GM19395 (cell line): ENCODE measurements around the gene MYH16.
"Not testable (repeated sequence)": the region's sequence is repeated elsewhere in the genome, so short reads cannot be mapped to it uniquely, and the experiment has no call there.

ENCODE experiments used
- ATAC-seq: cut with Tn5 transposase; IDR thresholded peaks from one replicate; pipeline ENCODE4 v1.9.1; 2021; ENCODE audit warnings: mild to moderate bottlenecking, moderate library complexity; ENCODE audit not compliant: unreplicated experiment

The MYH16 gene

DNA sequence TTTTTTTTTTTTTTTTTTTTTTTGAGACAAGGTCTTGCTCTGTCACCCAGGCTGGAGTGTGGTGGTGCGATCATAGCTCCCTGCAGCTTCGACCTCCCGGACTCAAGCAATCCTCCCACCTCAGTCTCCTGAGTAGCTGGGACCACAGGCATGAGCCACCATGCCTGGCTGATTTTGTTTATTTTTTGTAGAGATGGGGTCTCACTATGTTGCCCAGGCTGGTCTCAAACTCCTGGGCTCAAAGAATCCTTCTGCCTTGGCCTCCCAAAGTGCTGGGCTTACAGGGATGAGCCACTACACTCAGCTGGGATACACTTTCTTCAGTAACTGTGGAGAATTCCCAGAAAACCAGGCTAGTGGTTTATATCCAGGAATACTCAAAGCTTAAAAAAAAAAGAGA is 78.0 kb downstream of the MYH16 start:
- ATAC-seq = not testable (repeated sequence)

DNA sequence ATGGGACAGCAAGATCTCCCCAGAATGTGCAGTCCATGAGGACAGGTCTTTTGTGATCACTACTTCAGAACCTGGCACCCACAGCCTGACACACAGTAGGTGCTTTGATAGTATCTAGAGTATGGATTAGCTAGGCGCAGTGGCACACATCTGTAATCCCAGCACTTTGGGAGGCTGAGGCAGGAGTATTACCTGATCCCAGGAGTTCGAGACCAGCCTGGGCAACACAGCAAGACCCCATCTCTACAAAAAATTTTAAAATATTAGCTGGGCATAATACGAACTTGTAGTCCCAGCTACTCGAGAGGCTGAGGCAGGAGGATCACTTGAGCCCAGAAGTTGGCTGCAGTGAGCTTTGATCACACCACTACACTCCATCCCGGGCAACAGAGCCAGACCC is 79.6 kb downstream of the MYH16 start:
- ATAC-seq = no peak

DNA sequence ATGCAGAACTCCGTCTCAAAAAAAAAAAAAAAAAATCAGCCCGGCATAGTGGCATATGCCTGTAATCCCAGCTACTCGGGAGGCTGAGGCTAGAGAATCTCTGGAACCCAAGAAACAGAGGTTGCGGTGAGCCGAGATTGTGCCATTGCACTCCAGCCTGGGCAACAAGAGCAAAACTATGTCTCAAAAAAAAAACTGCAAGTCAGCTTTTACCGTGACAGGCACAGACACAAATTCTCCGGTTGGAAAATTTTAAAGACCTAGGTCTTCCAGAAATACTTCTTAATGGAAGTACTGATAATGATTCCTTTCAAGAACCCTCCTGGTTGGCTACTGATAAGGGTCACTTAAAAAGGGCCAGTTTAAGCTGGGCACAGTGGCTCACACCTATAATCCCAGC is 82.5 kb downstream of the MYH16 start:
- ATAC-seq = no peak

DNA sequence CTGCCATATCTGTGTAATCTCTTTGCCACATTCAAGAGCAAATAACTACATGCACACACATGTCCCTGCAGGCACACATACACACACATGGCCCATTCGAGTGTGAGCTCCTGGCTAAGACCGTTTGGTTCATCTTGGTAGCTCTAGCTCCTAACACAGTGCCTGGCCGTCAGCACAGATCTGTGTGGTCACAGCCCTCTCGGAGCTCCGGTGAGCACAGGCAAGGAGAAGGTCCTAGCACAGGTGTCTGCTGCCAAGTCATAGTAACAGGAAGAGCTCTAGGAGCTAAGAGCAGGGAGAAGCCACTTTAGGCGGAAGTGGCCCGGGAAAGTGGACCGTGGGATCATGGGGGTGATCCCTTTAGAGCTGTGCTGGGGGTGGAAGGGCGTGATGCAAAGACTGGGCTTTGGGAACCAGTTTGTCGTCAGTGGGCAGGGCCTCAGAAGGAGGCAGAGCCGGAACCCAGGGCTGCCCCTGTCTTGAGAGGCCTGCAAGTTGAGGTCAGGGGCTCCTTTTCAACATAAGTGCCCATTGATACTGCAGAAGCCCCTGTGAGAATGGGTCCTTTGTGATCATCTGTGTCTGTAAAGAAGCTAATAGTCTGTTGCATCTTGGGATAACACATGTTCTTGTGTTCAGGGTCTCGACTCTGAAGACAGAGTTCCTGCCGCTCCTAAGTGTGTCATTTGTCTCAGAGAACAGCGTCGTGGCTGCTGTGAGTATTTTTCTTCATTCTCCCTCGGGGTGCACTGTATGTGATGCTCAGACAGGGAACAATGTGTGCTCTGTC is 85.3 kb downstream of the MYH16 start:
- ATAC-seq = no peak

DNA sequence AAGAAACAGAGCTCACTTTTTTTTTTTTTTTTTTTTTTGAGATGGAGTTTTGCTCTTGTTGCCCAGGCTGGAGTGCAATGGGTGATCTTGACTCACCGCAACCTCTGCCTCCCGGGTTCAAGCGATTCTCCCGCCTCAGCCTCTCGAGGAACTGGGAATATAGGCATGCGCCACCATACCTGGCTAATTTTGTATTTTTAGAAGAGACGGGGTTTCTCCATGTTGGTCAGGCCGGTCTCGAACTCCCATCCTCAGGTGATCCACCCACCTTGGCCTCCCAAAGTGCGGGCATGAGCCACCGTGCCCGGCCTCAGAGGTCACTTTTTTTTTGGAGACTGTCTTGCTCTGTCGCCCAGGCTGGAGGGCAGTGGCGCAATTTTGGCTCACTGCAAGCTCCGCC is 85.9 kb downstream of the MYH16 start:
- not testable (repeated sequence) for ATAC-seq

DNA sequence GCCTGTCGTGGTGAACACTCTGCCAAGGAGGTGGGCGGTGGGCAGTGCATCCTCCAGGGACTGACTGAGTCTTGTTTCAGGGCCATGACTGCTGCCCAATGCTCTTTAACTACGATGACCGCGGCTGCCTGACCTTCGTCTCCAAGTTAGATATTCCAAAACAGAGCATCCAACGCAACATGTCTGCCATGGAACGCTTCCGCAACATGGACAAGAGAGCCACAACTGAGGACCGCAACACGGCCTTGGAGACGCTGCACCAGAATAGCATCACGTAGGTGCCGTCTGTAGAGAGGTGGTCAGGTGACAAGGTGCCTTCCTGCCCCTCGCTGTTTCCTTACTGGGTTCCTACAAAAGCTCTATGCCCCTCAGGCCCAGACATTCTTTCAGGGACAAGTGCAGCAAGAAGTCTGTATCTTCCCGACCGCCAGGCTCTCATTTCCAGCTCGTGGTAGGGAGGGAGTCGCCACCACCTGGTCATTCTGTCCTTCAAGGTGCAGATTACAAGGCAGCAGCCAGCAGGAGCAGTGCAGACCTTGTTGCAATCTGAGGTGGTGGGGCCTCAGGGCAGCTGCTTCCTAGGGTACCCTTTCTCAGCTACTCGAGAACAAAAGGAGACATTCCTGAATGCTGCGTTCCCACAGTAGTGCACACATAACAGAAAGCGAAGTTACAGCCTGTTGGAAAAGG is 87.0 kb downstream of the MYH16 start:
- no peak for ATAC-seq
